Measurements from ENCODE around the gene HTATIP2. TPM values are rescaled to one million over a fixed set of nuclear protein-coding genes. Genes with fewer than 3 reads are reported as not detected.

The HTATIP2 gene
- total RNA-seq, 1 experiment from 2014 or later = 94.7 TPM

DNA sequence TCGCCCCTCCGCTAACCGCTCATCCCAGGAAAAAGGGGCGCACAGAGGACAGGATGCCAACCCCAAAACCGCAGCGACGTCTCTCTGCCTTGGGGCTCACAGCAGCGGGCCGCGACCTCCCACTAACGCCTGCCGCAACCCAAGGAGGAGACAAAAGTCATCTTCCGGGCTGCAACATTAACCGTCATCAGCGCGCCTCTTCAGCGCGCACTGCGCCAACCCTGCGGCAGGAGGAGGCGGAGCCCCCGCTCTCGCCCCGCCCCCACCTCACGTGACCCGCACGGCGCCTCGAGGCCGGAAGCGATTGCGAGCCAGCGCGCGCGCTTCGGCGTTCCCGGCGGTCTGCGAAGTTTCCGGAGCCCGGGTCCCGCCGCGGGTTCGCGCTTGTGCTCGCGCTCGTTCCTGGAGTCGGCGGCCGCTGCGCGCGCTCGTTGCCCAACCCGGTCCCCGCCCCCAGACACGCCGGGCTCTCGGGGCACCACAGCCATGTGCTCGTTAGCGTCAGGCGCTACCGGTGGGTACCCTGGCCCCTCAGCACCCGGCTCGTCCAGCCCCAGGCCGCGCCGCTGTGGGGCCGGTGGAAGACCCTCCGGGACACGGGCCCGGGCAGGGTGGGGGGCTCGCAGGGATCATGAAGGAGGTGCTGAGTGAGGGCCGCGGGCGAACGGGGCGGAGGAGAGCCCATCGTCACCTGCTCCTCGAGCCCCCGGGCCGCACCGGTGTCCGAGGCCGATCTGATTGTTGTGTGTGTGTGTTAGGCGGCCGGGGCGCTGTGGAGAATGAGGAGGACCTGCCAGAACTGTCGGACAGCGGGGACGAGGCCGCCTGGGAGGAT is 24.0 kb downstream of the HTATIP2 start, which contains the start of gene PRMT3:
TSS of gene PRMT3 (plus strand) at position 456 of the 835 bp plus-strand sequence. CDS start at position 487, 31 bp downstream.
- Mint-ChIP-seq H3K27ac (ENCODE audit: unreplicated experiment) (peak within 1 kb of the TSS; percentile 96), H3K9me3 (ENCODE audit: low read depth, unreplicated experiment) (no peaks in the 10 kb centered on the region), H3K36me3 (ENCODE audit: insufficient read depth, unreplicated experiment) (peaks cover 37% of the 10 kb centered on the region), H3K4me3 (ENCODE audit: low read depth, unreplicated experiment) (peak within 1 kb of the TSS; percentile 99), H3K4me1 (ENCODE audit: low read depth, unreplicated experiment) (no peaks in the 10 kb centered on the region), H3K27me3 (ENCODE audit: unreplicated experiment) (no peaks in the 10 kb centered on the region)
- CTCF ChIA-PET = no interaction called here
- DNase-seq = peak; percentile 98
- intact Hi-C loops (cut with micrococcal nuclease; ENCODE audit: unreplicated experiment) = no loop called here
- no TSS peak for BruUV-seq (replicated peaks)
- TF ChIP-seq, protein P1, sequence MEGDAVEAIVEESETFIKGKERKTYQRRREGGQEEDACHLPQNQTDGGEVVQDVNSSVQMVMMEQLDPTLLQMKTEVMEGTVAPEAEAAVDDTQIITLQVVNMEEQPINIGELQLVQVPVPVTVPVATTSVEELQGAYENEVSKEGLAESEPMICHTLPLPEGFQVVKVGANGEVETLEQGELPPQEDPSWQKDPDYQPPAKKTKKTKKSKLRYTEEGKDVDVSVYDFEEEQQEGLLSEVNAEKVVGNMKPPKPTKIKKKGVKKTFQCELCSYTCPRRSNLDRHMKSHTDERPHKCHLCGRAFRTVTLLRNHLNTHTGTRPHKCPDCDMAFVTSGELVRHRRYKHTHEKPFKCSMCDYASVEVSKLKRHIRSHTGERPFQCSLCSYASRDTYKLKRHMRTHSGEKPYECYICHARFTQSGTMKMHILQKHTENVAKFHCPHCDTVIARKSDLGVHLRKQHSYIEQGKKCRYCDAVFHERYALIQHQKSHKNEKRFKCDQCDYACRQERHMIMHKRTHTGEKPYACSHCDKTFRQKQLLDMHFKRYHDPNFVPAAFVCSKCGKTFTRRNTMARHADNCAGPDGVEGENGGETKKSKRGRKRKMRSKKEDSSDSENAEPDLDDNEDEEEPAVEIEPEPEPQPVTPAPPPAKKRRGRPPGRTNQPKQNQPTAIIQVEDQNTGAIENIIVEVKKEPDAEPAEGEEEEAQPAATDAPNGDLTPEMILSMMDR (IDR thresholded peaks at IDR 0.05; ENCODE audit: unreplicated experiment) = peak; percentile 97

DNA sequence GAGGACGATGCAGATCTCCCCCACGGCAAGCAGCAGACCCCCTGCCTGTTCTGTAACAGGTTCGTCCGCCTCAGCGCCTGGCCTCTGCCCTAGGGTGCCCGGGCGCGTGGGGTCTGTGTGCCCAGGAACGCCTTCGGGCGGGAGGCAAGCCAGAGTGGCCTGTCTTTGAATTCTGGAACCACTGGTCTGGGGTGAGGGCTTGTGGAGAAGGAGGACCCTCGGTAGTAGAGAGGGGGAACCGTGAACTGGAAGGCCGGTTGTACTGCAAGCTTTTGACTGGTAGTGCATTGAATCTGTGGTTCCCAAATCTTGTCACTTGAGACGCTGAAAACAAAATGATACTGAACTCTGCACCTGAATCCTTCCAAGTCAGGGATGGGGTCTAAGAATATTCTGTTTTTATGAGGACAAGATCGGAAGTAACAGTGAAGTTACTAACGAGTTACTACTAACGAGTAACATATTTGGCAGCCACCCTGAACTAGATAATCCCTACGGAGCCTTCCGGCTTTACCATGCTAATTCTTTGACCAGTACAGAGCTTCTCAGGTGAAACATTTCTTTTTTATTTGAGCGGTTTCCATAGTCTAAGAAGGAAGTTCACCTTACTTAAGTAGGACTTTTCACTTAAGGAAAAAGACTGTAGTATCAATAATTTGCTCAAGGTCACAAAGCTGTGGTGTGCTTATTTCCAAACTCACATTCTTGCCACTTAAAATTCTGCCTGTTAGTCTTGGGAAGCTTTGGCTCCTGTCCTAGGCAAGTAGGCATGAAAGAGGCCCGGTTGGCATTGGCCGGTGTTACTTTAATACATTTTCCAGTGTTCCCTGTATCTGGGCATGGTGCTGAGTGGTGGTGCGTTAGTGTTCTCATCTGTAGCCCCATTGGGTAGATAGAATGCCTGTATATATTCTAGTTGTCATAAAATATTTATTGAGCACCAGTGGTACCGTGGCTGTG is 24.9 kb downstream of the HTATIP2 start:
- Mint-ChIP-seq H3K36me3 (ENCODE audit: insufficient read depth, unreplicated experiment) (peaks cover 44% of the 10 kb centered on the region), H3K4me3 (ENCODE audit: low read depth, unreplicated experiment) (peak overlapping the region; percentile 99), H3K9me3 (ENCODE audit: low read depth, unreplicated experiment) (no peaks in the 10 kb centered on the region), H3K27ac (ENCODE audit: unreplicated experiment) (peak overlapping the region; percentile 96), H3K27me3 (ENCODE audit: unreplicated experiment) (no peaks in the 10 kb centered on the region), H3K4me1 (ENCODE audit: low read depth, unreplicated experiment) (no peaks in the 10 kb centered on the region)
- TF ChIP-seq, protein P1 (IDR thresholded peaks at IDR 0.05; ENCODE audit: unreplicated experiment) = no peak
- CTCF ChIA-PET = interaction anchor here (0.7 kb wide), 1 partner anchor 9 kb away, joined by 3 read pairs; no protein-coding TSS in a partner anchor
- peak; percentile 38 for DNase-seq
- intact Hi-C loops (cut with micrococcal nuclease; ENCODE audit: unreplicated experiment) = no loop called here
- BruUV-seq (replicated peaks) = TSS peak; percentile 32

DNA sequence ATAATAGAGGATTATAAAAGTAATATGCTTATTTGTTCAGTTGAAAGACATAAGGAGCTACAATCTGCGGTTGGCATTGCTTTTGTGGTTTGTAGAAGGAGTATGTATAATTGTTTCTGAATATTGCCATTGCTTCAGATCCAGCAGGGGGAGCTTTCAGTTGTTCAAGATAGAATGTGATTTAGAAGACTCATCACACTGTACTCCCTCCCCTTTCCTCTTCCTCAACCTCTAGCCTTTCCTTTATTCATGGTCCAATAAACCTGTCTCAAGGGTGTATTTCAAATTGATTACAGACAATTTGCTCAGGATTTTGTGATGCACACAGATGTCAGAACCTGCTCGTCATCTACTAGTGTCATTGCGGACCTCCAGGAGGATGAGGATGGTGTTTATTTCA is 33.8 kb downstream of the HTATIP2 start:
- CTCF ChIA-PET = interaction anchor here (0.7 to 2.3 kb wide), 4 partner anchors 9 to 213 kb away, joined by 3 to 11 read pairs (median 3); no protein-coding TSS in a partner anchor
- TF ChIP-seq, protein P1 (IDR thresholded peaks at IDR 0.05; ENCODE audit: unreplicated experiment) = no peak
- H3K4me1 Mint-ChIP-seq (ENCODE audit: low read depth, unreplicated experiment) = no peaks in the 10 kb centered on the region
- BruUV-seq (replicated peaks) = no TSS peak
- intact Hi-C loops (cut with micrococcal nuclease; ENCODE audit: unreplicated experiment) = loop anchor here (1.0 kb wide), 1 partner anchor 213 kb away; no protein-coding TSS in a partner anchor
- H3K4me3 Mint-ChIP-seq (ENCODE audit: low read depth, unreplicated experiment) = no peak overlapping the region
- H3K9me3 Mint-ChIP-seq (ENCODE audit: low read depth, unreplicated experiment) = no peaks in the 10 kb centered on the region
- H3K36me3 Mint-ChIP-seq (ENCODE audit: insufficient read depth, unreplicated experiment) = peaks cover 17% of the 10 kb centered on the region
- no peak overlapping the region for H3K27ac Mint-ChIP-seq (ENCODE audit: unreplicated experiment)
- DNase-seq = peak; percentile 11
- no peaks in the 10 kb centered on the region for H3K27me3 Mint-ChIP-seq (ENCODE audit: unreplicated experiment)

DNA sequence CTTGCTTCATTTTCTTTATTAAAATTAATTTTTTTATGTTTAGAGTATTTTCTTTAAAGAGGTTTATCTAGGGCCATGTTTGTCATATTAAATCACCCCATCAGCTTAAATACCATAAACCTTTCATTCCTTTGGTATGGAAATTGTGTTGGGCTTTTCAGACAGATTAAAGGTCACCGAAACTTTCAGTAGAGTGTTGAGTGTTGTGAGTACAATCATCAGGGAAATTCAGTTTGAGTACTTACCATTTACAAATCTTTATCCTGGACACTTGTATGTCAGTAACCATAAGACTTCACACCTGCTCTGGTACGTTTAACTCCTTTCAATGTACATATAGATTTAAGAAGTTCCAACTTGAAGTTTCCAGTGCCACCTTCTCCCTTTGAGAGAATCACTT is 36.0 kb downstream of the HTATIP2 start:
- H3K36me3 Mint-ChIP-seq (ENCODE audit: insufficient read depth, unreplicated experiment) = peaks cover 10% of the 10 kb centered on the region
- CTCF ChIA-PET = no interaction called here
- H3K4me1 Mint-ChIP-seq (ENCODE audit: low read depth, unreplicated experiment) = no peaks in the 10 kb centered on the region
- no peak overlapping the region for H3K27ac Mint-ChIP-seq (ENCODE audit: unreplicated experiment)
- no peaks in the 10 kb centered on the region for H3K27me3 Mint-ChIP-seq (ENCODE audit: unreplicated experiment)
- no peaks in the 10 kb centered on the region for H3K9me3 Mint-ChIP-seq (ENCODE audit: low read depth, unreplicated experiment)
- no peak for DNase-seq
- H3K4me3 Mint-ChIP-seq (ENCODE audit: low read depth, unreplicated experiment) = no peak overlapping the region
- intact Hi-C loops (cut with micrococcal nuclease; ENCODE audit: unreplicated experiment) = no loop called here
- TF ChIP-seq, protein P1 (IDR thresholded peaks at IDR 0.05; ENCODE audit: unreplicated experiment) = no peak
- no TSS peak for BruUV-seq (replicated peaks)

Measured in Calu3 (cell line).